AG09309 (cell line): ENCODE measurements around the gene HOGA1.

ENCODE experiments used
- DNase-seq: peaks from one replicate; pipeline ENCODE4 v3.0.0-alpha.2; 2010; ENCODE audit warnings: low read depth
- H3K4me3 ChIP-seq: 2 replicates; pipeline ENCODE4 v1.5.1; 2011; ENCODE audit warnings: mild to moderate bottlenecking, low read depth, low read length, moderate library complexity; ENCODE audit not compliant: control insufficient read depth
- CTCF ChIP-seq: IDR thresholded peaks from 2 replicates; pipeline ENCODE4 v1.5.1; 2011; ENCODE audit warnings: mild to moderate bottlenecking, low read depth, low read length, inconsistent platforms; ENCODE audit not compliant: insufficient read depth, control insufficient read depth; ENCODE audit errors: missing control alignments

Gene HOGA1

GRCh38 chr10:97585439-97585811 lies 1.2 kb downstream of the HOGA1 start:
- DNase-seq, result no peak
- TF ChIP-seq CTCF, result no peak
- H3K4me3 ChIP-seq, result no peak overlapping the region

- no peak overlapping the region for H3K4me3 ChIP-seq
- TF ChIP-seq CTCF, result no peak
- no peak for DNase-seq
These were observed 3.0 kb downstream of the HOGA1 start for GRCh38 chr10:97587183-97587582.

- no peak for TF ChIP-seq CTCF
- DNase-seq, result no peak
- H3K4me3 ChIP-seq, result no peak within 1 kb of the TSS
These were observed 5.3 kb downstream of the HOGA1 start, which contains the start of gene C10orf62 for GRCh38 chr10:97589479-97589878. Gene C10orf62 (plus strand): TSS chr10:97589721. CDS start chr10:97589898, 177 bp downstream.

DNA sequence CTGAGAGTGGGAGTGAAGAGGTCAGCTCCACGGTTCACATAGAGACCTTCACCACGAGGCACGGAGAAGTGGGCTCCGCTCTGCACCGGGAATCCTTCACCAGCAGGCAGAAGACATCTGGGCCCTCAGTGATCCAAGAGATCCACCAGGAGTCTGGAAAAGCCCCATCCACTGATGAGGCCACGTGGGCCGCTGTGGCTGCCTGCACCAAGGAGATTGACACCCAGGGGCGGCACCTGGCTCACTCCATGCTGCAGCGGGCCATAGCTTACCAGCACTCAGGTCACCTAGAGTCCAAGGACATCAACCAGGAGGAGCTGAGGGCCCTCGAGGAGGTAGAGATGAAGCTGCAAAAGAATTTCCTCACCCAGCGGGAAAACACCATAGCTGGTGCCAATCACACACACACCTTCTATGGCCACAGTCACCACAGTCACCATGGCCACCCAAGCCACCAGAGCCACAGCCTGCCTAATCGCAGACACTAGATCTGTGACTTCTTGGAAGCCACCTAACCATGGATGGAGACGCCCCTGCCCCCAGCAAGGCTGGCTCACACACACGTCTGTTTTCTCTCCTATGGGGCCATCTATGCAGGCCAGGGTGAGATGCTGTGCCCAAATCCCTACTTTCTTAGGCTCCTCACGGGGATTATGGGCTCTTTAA lies 6.0 kb downstream of the HOGA1 start:
- H3K4me3 ChIP-seq, result no peak overlapping the region
- no peak for TF ChIP-seq CTCF
- DNase-seq, result no peak

DNA sequence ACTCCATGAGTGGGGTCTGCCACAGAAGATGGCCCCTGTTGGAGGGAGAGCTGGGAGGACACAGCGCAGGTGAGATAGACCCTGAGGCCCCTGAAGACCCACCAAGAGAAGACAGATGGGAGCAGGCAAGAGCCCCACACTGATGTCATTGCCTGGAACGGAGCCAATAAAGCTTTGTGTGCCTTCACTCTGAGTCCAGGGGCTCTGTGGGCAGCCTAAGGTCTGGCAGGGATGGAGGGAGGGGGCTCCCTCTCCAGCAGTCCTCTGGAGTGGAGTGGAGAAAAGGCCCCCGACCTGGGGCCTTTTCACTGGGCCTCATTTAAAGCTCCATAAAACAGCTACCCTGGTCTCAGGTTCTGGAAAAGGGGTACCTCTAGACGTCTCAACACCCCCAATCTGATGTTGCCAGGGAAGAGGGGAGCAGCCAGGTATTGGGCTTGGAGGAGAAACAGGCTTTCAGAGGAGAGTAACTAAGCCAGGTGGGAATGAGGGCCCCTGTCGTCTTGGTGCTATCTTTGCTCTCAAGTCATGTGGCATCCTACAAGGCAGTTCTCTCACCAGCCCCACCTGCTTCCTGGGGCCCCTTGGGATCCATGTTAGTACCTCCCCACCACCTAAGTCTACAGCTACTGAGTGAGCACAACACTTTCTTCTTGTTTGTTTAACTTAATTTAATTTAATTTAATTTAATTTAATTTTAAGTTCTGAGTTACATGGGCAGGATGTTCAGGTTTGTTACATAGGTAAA lies 6.7 kb downstream of the HOGA1 start:
- TF ChIP-seq CTCF, result no peak
- no peak for DNase-seq
- H3K4me3 ChIP-seq, result no peak overlapping the region

- DNase-seq, result no peak
- H3K4me3 ChIP-seq, result no peak overlapping the region
- no peak for TF ChIP-seq CTCF
These were observed 9.2 kb downstream of the HOGA1 start for GRCh38 chr10:97593421-97593820.
